Keratinocyte (primary cell): Measurements from ENCODE around the gene SFXN4.

ENCODE experiments used
- EZH2 ChIP-seq: IDR thresholded peaks from one replicate; pipeline ENCODE4 v1.6.1; 2012; ENCODE audit warnings: inconsistent platforms, mild to moderate bottlenecking, low read length, moderate library complexity
- TF ChIP-seq, protein P1 (sequence below), 3 experiments: IDR thresholded peaks in 1 of 3; conservative IDR thresholded peaks in 1 of 3; optimal IDR thresholded peaks in 1 of 3; 2 replicates in 2 of 3; 3 replicates in 1 of 3; pipeline versions ENCODE3 to v1.5.1; 2011; ENCODE audit warnings: low read length in 3 of 3, mild to moderate bottlenecking in 3 of 3, moderate library complexity in 2 of 3, control low read depth in 1 of 3, inconsistent platforms in 1 of 3; ENCODE audit not compliant: insufficient read depth in 2 of 3; ENCODE audit errors: extremely low read depth in 1 of 3

GRCh38 chr10:119161680-119162451, 3.6 kb downstream of the SFXN4 start:
- TF ChIP-seq, protein P1, sequence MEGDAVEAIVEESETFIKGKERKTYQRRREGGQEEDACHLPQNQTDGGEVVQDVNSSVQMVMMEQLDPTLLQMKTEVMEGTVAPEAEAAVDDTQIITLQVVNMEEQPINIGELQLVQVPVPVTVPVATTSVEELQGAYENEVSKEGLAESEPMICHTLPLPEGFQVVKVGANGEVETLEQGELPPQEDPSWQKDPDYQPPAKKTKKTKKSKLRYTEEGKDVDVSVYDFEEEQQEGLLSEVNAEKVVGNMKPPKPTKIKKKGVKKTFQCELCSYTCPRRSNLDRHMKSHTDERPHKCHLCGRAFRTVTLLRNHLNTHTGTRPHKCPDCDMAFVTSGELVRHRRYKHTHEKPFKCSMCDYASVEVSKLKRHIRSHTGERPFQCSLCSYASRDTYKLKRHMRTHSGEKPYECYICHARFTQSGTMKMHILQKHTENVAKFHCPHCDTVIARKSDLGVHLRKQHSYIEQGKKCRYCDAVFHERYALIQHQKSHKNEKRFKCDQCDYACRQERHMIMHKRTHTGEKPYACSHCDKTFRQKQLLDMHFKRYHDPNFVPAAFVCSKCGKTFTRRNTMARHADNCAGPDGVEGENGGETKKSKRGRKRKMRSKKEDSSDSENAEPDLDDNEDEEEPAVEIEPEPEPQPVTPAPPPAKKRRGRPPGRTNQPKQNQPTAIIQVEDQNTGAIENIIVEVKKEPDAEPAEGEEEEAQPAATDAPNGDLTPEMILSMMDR (optimal IDR thresholded peaks at IDR 0.05 in 1 of 3, IDR thresholded peaks at IDR 0.05 in 1 of 3, conservative IDR thresholded peaks at IDR 0.05 in 1 of 3; ENCODE audit: extremely low read depth in 1 of 3, insufficient read depth in 2 of 3, low read length in 3 of 3), result peak in 1 of 3 experiments; percentile 6
- TF ChIP-seq EZH2, result no peak
